Measurements from ENCODE around the gene PIK3R2.

PIK3R2 gene

GRCh38 chr19:18179957-18180356 is 27.0 kb downstream of the PIK3R2 start:
- in situ Hi-C loops (cut with MboI; ENCODE audit: low sequenced_read_pairs): no loop called here
- Histone ChIP-seq H3K4me1 (peaks cover 5% of the 10 kb centered on the region), H3K36me3 (replicated peaks) (peaks cover 21% of the 10 kb centered on the region), H3K9me3 (no peaks in the 10 kb centered on the region), H3K4me3 (no peak overlapping the region), H3K27me3 (ENCODE audit: low read depth) (no peaks in the 10 kb centered on the region)
- DNase-seq (ENCODE audit: low spot score in 2 of 2): no peak

- no peak for DNase-seq (ENCODE audit: low spot score in 2 of 2)
- H3K9me3 ChIP-seq: no peaks in the 10 kb centered on the region
- peaks cover 5% of the 10 kb centered on the region; the same call in 1 of the 2 replicates for H3K36me3 ChIP-seq (replicated peaks)
- in situ Hi-C loops (cut with MboI; ENCODE audit: low sequenced_read_pairs): no loop called here
- H3K4me3 ChIP-seq: no peak overlapping the region
- peaks cover 14% of the 10 kb centered on the region for H3K4me1 ChIP-seq
- H3K27me3 ChIP-seq (ENCODE audit: low read depth): no peaks in the 10 kb centered on the region
These were observed 30.6 kb downstream of the PIK3R2 start for GRCh38 chr19:18183529-18183928.

GRCh38 chr19:18185538-18185937 is 32.6 kb downstream of the PIK3R2 start:
- Histone ChIP-seq H3K4me3 (no peak overlapping the region), H3K27me3 (ENCODE audit: low read depth) (no peaks in the 10 kb centered on the region), H3K9me3 (no peaks in the 10 kb centered on the region), H3K4me1 (peaks cover 14% of the 10 kb centered on the region), H3K36me3 (replicated peaks) (no peaks in the 10 kb centered on the region)
- in situ Hi-C loops (cut with MboI; ENCODE audit: low sequenced_read_pairs): no loop called here
- peak; percentile 48 to 79 for DNase-seq (ENCODE audit: low spot score in 2 of 2)

- DNase-seq (ENCODE audit: low spot score in 2 of 2): no peak
- H3K36me3 ChIP-seq (replicated peaks): peaks cover 7% of the 10 kb centered on the region
These were observed 37.3 kb downstream of the PIK3R2 start for GRCh38 chr19:18190278-18190677.

GRCh38 chr19:18191640-18192062 is 38.7 kb downstream of the PIK3R2 start:
- Histone ChIP-seq H3K4me3 (no peak overlapping the region), H3K36me3 (replicated peaks) (peaks cover 15% of the 10 kb centered on the region), H3K9me3 (no peaks in the 10 kb centered on the region), H3K4me1 (peaks cover 12% of the 10 kb centered on the region), H3K27me3 (ENCODE audit: low read depth) (no peaks in the 10 kb centered on the region)
- in situ Hi-C loops (cut with MboI; ENCODE audit: low sequenced_read_pairs): no loop called here
- DNase-seq (ENCODE audit: low spot score in 2 of 2): peak in 1 of 2 experiments; percentile 41

More at GRCh38 chr19:18190278-18190677, 37.3 kb downstream of the PIK3R2 start:
- Histone ChIP-seq H3K4me1 (peaks cover 22% of the 10 kb centered on the region), H3K9me3 (no peaks in the 10 kb centered on the region), H3K27me3 (ENCODE audit: low read depth) (no peaks in the 10 kb centered on the region), H3K4me3 (no peak overlapping the region)
- in situ Hi-C loops (cut with MboI; ENCODE audit: low sequenced_read_pairs): no loop called here

- peak within 1 kb of the TSS; percentile 94 for H3K4me3 ChIP-seq
- in situ Hi-C loops (cut with MboI; ENCODE audit: low sequenced_read_pairs): no loop called here
- H3K36me3 ChIP-seq (replicated peaks): peaks cover 19% of the 10 kb centered on the region
- H3K4me1 ChIP-seq: peaks cover 12% of the 10 kb centered on the region
- no peaks in the 10 kb centered on the region for H3K9me3 ChIP-seq
- DNase-seq (ENCODE audit: low spot score in 2 of 2): peak; percentile 99 to 100
- no peaks in the 10 kb centered on the region for H3K27me3 ChIP-seq (ENCODE audit: low read depth)
These were observed 39.9 kb downstream of the PIK3R2 start, which contains the start of gene MPV17L2 for GRCh38 chr19:18192673-18193387. TSS of gene MPV17L2 (plus strand) at chr19:18193218. CDS start at chr19:18193282, 64 bp downstream.

- in situ Hi-C loops (cut with MboI; ENCODE audit: low sequenced_read_pairs): no loop called here
- Histone ChIP-seq H3K9me3 (no peaks in the 10 kb centered on the region), H3K36me3 (replicated peaks) (peaks cover 25% of the 10 kb centered on the region), H3K4me1 (peaks cover 12% of the 10 kb centered on the region), H3K27me3 (ENCODE audit: low read depth) (no peaks in the 10 kb centered on the region), H3K4me3 (peak overlapping the region; percentile 94)
- DNase-seq (ENCODE audit: low spot score in 2 of 2): peak in 1 of 2 experiments; percentile 40
These were observed 40.6 kb downstream of the PIK3R2 start for GRCh38 chr19:18193388-18194180.

GRCh38 chr19:18194181-18194530 is 41.2 kb downstream of the PIK3R2 start:
- peaks cover 12% of the 10 kb centered on the region for H3K4me1 ChIP-seq
- in situ Hi-C loops (cut with MboI; ENCODE audit: low sequenced_read_pairs): no loop called here
- H3K4me3 ChIP-seq: peak overlapping the region; percentile 94
- no peaks in the 10 kb centered on the region for H3K27me3 ChIP-seq (ENCODE audit: low read depth)
- peaks cover 31% of the 10 kb centered on the region for H3K36me3 ChIP-seq (replicated peaks)
- no peak for DNase-seq (ENCODE audit: low spot score in 2 of 2)
- no peaks in the 10 kb centered on the region for H3K9me3 ChIP-seq

- Histone ChIP-seq H3K27me3 (ENCODE audit: low read depth) (no peaks in the 10 kb centered on the region), H3K36me3 (replicated peaks) (peaks cover 37% of the 10 kb centered on the region), H3K4me1 (peaks cover 12% of the 10 kb centered on the region), H3K4me3 (peak overlapping the region; percentile 94), H3K9me3 (no peaks in the 10 kb centered on the region)
- in situ Hi-C loops (cut with MboI; ENCODE audit: low sequenced_read_pairs): no loop called here
- peak; percentile 42 to 78 for DNase-seq (ENCODE audit: low spot score in 2 of 2)
These were observed 41.7 kb downstream of the PIK3R2 start for GRCh38 chr19:18194554-18195238.

GRCh38 chr19:18196511-18196845 is 43.5 kb downstream of the PIK3R2 start:
- DNase-seq (ENCODE audit: low spot score in 2 of 2): no peak
- H3K9me3 ChIP-seq: no peaks in the 10 kb centered on the region
- in situ Hi-C loops (cut with MboI; ENCODE audit: low sequenced_read_pairs): no loop called here
- peaks cover 11% of the 10 kb centered on the region for H3K4me1 ChIP-seq
- peaks cover 50% of the 10 kb centered on the region for H3K36me3 ChIP-seq (replicated peaks)
- H3K27me3 ChIP-seq (ENCODE audit: low read depth): no peaks in the 10 kb centered on the region
- no peak overlapping the region for H3K4me3 ChIP-seq

GRCh38 chr19:18197306-18197705 is 44.3 kb downstream of the PIK3R2 start:
- H3K27me3 ChIP-seq (ENCODE audit: low read depth): no peaks in the 10 kb centered on the region
- DNase-seq (ENCODE audit: low spot score in 2 of 2): no peak
- H3K9me3 ChIP-seq: no peaks in the 10 kb centered on the region
- no peak overlapping the region for H3K4me3 ChIP-seq
- H3K36me3 ChIP-seq (replicated peaks): peaks cover 58% of the 10 kb centered on the region
- in situ Hi-C loops (cut with MboI; ENCODE audit: low sequenced_read_pairs): no loop called here
- peaks cover 8% of the 10 kb centered on the region for H3K4me1 ChIP-seq

GRCh38 chr19:18197941-18198340 is 45.0 kb downstream of the PIK3R2 start:
- in situ Hi-C loops (cut with MboI; ENCODE audit: low sequenced_read_pairs): no loop called here
- H3K4me3 ChIP-seq: no peak overlapping the region
- peaks cover 13% of the 10 kb centered on the region for H3K4me1 ChIP-seq
- H3K27me3 ChIP-seq (ENCODE audit: low read depth): no peaks in the 10 kb centered on the region
- H3K9me3 ChIP-seq: no peaks in the 10 kb centered on the region
- no peak for DNase-seq (ENCODE audit: low spot score in 2 of 2)
- H3K36me3 ChIP-seq (replicated peaks): peaks cover 61% of the 10 kb centered on the region

- Histone ChIP-seq H3K36me3 (replicated peaks) (peaks cover 58% of the 10 kb centered on the region), H3K4me1 (peaks cover 14% of the 10 kb centered on the region), H3K4me3 (no peak overlapping the region), H3K27me3 (ENCODE audit: low read depth) (no peaks in the 10 kb centered on the region), H3K9me3 (no peaks in the 10 kb centered on the region)
- no peak for DNase-seq (ENCODE audit: low spot score in 2 of 2)
- in situ Hi-C loops (cut with MboI; ENCODE audit: low sequenced_read_pairs): no loop called here
These were observed 45.4 kb downstream of the PIK3R2 start for GRCh38 chr19:18198374-18198773.

GRCh38 chr19:18202397-18202777 is 49.4 kb downstream of the PIK3R2 start:
- Histone ChIP-seq H3K4me3 (peak overlapping the region; percentile 90), H3K27me3 (ENCODE audit: low read depth) (no peaks in the 10 kb centered on the region), H3K4me1 (peaks cover 18% of the 10 kb centered on the region), H3K9me3 (no peaks in the 10 kb centered on the region), H3K36me3 (replicated peaks) (peaks cover 44% of the 10 kb centered on the region)
- DNase-seq (ENCODE audit: low spot score in 2 of 2): no peak
- in situ Hi-C loops (cut with MboI; ENCODE audit: low sequenced_read_pairs): no loop called here

Data from HAP-1 (cell line).